ENCODE measurements around the gene C1QBP. TPM values are rescaled to one million over a fixed set of nuclear protein-coding genes. Genes with fewer than 3 reads are reported as not detected.
A peak's percentile ranks its signal among the peaks of the same experiment; 100 is the strongest.

C1QBP gene
- total and polyA plus RNA-seq, 2 of the 4 experiments (the other 2 are of a cell fraction): 172 to 173 TPM

DNA sequence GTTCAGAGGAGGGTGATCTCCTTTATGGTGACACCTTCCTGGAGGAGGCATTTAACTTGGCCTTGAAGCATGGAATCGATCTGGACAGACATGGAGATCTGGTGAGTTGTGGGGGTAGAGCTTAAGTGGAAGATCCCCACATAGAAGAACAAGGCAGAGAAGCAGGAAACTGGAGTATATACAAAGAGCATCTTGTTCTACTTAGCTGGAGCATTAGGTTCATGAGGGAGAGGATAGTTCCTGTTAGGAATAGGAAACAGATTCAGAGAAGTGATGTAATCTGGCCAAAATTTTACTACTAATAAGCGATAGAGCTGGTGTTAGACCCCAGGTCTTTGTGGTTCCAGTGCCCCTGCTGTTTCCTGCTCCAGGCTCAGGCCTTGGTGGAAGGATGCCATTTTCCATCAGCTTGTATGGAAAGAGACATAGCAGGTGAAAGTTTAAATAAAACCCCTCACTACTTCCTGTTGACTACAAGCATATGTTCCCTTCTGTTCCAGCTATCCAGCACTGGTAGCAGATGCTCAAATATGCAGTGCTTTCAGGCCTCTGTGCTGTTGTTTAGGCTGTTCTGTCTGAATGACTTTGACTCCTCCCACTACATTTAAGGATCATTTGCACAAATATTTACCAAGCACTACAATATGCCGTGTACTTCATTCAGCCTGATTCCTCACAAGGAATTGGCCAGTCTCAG, 9.6 kb downstream of the C1QBP start:
- TF ChIP-seq BHLHE40 (IDR thresholded peaks at IDR 0.05; ENCODE audit: low read depth, low read length): no peak
- TF ChIP-seq RCOR1 (IDR thresholded peaks at IDR 0.05; ENCODE audit: insufficient replicate concordance, low read length): no peak
- no peak for TF ChIP-seq CHD1 (IDR thresholded peaks at IDR 0.05; ENCODE audit: low read depth, low read length)
- TF ChIP-seq, protein P1, sequence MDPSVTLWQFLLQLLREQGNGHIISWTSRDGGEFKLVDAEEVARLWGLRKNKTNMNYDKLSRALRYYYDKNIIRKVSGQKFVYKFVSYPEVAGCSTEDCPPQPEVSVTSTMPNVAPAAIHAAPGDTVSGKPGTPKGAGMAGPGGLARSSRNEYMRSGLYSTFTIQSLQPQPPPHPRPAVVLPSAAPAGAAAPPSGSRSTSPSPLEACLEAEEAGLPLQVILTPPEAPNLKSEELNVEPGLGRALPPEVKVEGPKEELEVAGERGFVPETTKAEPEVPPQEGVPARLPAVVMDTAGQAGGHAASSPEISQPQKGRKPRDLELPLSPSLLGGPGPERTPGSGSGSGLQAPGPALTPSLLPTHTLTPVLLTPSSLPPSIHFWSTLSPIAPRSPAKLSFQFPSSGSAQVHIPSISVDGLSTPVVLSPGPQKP (IDR thresholded peaks at IDR 0.05; ENCODE audit: borderline replicate concordance, low read depth, low read length): no peak
- TF ChIP-seq, protein P2, sequence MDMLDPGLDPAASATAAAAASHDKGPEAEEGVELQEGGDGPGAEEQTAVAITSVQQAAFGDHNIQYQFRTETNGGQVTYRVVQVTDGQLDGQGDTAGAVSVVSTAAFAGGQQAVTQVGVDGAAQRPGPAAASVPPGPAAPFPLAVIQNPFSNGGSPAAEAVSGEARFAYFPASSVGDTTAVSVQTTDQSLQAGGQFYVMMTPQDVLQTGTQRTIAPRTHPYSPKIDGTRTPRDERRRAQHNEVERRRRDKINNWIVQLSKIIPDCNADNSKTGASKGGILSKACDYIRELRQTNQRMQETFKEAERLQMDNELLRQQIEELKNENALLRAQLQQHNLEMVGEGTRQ (IDR thresholded peaks at IDR 0.05; ENCODE audit: low read depth, low read length): no peak
- no peak for TF ChIP-seq MAZ (IDR thresholded peaks at IDR 0.05; ENCODE audit: borderline replicate concordance, low read depth, low read length)
- no peak for TF ChIP-seq POLR2A (IDR thresholded peaks at IDR 0.05; ENCODE audit: low read depth, low read length)
- no peak for TF ChIP-seq MAFK (IDR thresholded peaks at IDR 0.05; ENCODE audit: low read depth, low read length)
- TF ChIP-seq FOS (IDR thresholded peaks at IDR 0.05; ENCODE audit: low read depth, low read length): no peak
- TF ChIP-seq RAD21 (IDR thresholded peaks at IDR 0.05; ENCODE audit: low read length): no peak
- TF ChIP-seq, protein P3, sequence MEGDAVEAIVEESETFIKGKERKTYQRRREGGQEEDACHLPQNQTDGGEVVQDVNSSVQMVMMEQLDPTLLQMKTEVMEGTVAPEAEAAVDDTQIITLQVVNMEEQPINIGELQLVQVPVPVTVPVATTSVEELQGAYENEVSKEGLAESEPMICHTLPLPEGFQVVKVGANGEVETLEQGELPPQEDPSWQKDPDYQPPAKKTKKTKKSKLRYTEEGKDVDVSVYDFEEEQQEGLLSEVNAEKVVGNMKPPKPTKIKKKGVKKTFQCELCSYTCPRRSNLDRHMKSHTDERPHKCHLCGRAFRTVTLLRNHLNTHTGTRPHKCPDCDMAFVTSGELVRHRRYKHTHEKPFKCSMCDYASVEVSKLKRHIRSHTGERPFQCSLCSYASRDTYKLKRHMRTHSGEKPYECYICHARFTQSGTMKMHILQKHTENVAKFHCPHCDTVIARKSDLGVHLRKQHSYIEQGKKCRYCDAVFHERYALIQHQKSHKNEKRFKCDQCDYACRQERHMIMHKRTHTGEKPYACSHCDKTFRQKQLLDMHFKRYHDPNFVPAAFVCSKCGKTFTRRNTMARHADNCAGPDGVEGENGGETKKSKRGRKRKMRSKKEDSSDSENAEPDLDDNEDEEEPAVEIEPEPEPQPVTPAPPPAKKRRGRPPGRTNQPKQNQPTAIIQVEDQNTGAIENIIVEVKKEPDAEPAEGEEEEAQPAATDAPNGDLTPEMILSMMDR (conservative IDR thresholded peaks at IDR 0.05; ENCODE audit: low read depth, low read length): no peak
- no peak for TF ChIP-seq RFX5 (IDR thresholded peaks at IDR 0.05; ENCODE audit: low read depth, low read length)
- TF ChIP-seq MXI1 (IDR thresholded peaks at IDR 0.05; ENCODE audit: borderline replicate concordance, low read depth, low read length): no peak
- TF ChIP-seq SMC3 (IDR thresholded peaks at IDR 0.05; ENCODE audit: low read depth, low read length): no peak
- dilution Hi-C loops (cut with HindIII; ENCODE audit: low sequenced_read_pairs, unreplicated experiment): no loop called here
- peak; percentile 32 for DNase-seq

More for the DNA sequence above, 9.6 kb downstream of the C1QBP start:
- peaks cover 4% of the 10 kb centered on the region for H3K4me1 ChIP-seq (ENCODE audit: control insufficient read depth, insufficient read depth, low read length)
- no peak overlapping the region for H3K27ac ChIP-seq (ENCODE audit: insufficient read depth, low read length)
- no peak overlapping the region for H2BK120ac ChIP-seq (ENCODE audit: low read depth, low read length)
- in situ Hi-C loops (cut with MboI; ENCODE audit: low sequenced_read_pairs): no loop called here
- no peak overlapping the region for H4K5ac ChIP-seq (ENCODE audit: low read depth, low read length)
- no peak overlapping the region for H3K14ac ChIP-seq (replicated peaks; ENCODE audit: low read depth, low read length)
- H4K8ac ChIP-seq (ENCODE audit: low read depth in 2 of 2, low read length in 2 of 2): no peak overlapping the region
- H3K9me1 ChIP-seq (ENCODE audit: insufficient read depth, low read length): peaks cover 26% of the 10 kb centered on the region
- H3K36me3 ChIP-seq (ENCODE audit: control insufficient read depth, insufficient read depth, low read length): peaks cover 66% of the 10 kb centered on the region
- no peak overlapping the region for H2AK9ac ChIP-seq (replicated peaks; ENCODE audit: low read depth, low read length, poor library complexity)
- no peaks in the 10 kb centered on the region for H3K9me3 ChIP-seq (ENCODE audit: control insufficient read depth, insufficient read depth, low read length)
- no peak overlapping the region for H2BK15ac ChIP-seq (ENCODE audit: low read depth, low read length)
- H3K4me3 ChIP-seq (ENCODE audit: insufficient read depth, low read depth, low read length): no peak overlapping the region
- no peak overlapping the region for H3K4ac ChIP-seq (ENCODE audit: low read depth, low read length)
- H3K79me1 ChIP-seq (ENCODE audit: low read depth in 1 of 2, low read length in 2 of 2): peaks cover 40 to 74% of the 10 kb centered on the region in 2 experiments
- no peak overlapping the region for H4K91ac ChIP-seq (ENCODE audit: insufficient read depth, low read depth, low read length)
- no peak overlapping the region for H3K56ac ChIP-seq (ENCODE audit: extremely low read depth, insufficient read depth, low read length)
- ChIA-PET POLR2A (ENCODE audit: unreplicated experiment) (no interaction called here), CTCF (interaction anchor here (1.3 kb wide), 1 partner anchor 10 kb away, joined by 7 read pairs; the partner anchor contains the start of gene C1QBP)
- intact Hi-C loops (cut with micrococcal nuclease): no loop called here
- no peaks in the 10 kb centered on the region for H3K27me3 ChIP-seq (ENCODE audit: control insufficient read depth, insufficient read depth, low read length)
- H2AFZ ChIP-seq (replicated peaks; ENCODE audit: low read length, poor library complexity): no peak overlapping the region
- peaks cover 13% of the 10 kb centered on the region; the same call in 1 of the 2 replicates for H4K20me1 ChIP-seq (ENCODE audit: insufficient read depth, low read length)
- H2BK20ac ChIP-seq (ENCODE audit: low read depth, low read length): no peak overlapping the region
- no peak overlapping the region for H3K23ac ChIP-seq (ENCODE audit: low read depth, low read length)
- WGBS, 2 experiments (ENCODE audit: extremely low coverage in 2 of 2, insufficient read length in 1 of 2): no CpG with 5 or more reads among the region's 3 CpGs
- BruUV-seq (replicated peaks): no TSS peak
- no peak overlapping the region for H3K4me2 ChIP-seq (ENCODE audit: low read depth, low read length)
- no peak overlapping the region for H2AK5ac ChIP-seq (ENCODE audit: low read depth, low read length)
- ATAC-seq (ENCODE audit: low read depth): peak; percentile 36
- no peak overlapping the region for H2BK5ac ChIP-seq (ENCODE audit: low read depth, low read length, poor library complexity, severe bottlenecking)
- no peak overlapping the region for H3K18ac ChIP-seq (ENCODE audit: low read depth, low read length)
- H3K9ac ChIP-seq (ENCODE audit: low read depth, low read length): no peak overlapping the region
